NCI-H146 (cell line): ENCODE data around the gene CARD18.
"Not testable (repeated sequence)": the region's sequence is repeated elsewhere in the genome, so short reads cannot be mapped to it uniquely, and the experiment has no call there.

Experiments
- DNase-seq: peaks from one replicate; lab custom pipeline; 2025; lab: John Stamatoyannopoulos, UW

CARD18 gene

GRCh38 chr11:105132716-105133511 is 6.7 kb downstream of the CARD18 start:
- DNase-seq = no peak

DNA sequence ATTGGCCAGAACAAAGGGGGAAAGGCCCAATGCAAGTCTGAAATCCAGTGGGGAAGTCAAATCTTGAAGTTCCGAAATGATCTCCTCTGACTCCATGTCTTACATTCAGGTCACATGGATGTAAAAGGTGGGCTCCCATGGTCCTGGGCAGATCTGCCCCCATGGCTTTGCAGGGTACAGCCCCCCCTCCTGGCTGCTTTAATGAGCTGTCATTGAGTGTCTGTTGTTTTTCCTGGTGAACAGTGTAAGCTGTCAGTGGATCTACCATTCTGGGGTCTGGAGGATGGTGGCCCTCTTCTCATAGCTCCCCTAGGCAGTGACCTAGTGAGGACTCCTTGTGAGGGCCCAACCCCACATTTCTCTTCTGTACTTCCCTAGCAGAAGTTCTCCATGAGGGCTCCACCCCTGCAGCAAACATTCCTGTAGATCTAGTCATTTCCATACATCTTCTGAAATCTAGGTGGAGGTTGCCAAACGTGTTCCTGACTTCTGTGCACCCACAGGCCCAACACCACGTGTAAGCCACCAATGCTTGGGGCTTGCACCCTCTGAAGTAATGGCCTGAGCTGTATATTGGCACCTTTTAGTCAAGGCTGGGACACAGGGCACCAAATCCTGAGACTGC is 9.3 kb downstream of the CARD18 start:
- no peak for DNase-seq

DNA sequence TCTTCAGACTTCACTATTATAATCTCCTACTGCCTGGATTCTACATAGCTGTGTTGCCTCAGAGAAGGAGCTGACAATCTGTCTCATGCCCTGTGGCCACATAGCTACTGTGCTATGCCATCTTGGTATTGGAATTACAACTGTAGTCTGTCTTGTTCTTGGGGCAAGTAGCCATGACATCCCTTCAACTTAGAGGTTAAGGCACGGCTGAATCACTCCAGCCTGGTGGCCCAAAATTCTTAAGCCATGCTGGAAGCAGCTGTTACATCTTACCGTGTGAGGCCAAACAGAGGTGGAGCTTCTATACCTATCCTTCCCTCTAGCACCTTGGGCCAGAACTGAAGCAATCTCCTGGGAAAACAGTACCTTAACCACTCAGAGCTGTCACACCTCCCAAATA is 14.8 kb downstream of the CARD18 start:
- no peak for DNase-seq

- no peak for DNase-seq
Observed at GRCh38 chr11:105111145-105111944, 28.2 kb downstream of the CARD18 start.

- no peak for DNase-seq
Observed at GRCh38 chr11:105110688-105111030, 28.9 kb downstream of the CARD18 start.

- DNase-seq = no peak
Observed at GRCh38 chr11:105109855-105110687, 29.5 kb downstream of the CARD18 start.

DNA sequence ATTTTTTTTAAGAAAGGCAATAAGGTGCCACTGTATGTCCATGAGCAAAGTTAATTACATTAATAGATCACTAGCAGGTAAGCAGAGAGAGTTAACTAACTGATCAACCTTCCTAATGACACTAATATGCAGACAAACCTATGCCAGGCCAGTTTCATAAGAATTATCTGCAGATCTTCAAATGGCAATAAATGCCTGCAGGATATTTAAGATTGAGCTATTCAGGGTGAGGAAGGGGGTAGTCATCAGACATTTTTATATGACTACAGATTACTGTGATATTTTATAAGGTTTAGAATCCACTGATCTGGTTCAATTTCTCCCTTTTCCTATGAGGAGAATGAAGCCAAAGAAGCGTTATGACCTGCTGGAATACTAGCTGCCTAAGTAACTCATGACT is 30.2 kb downstream of the CARD18 start:
- no peak for DNase-seq

- DNase-seq = no peak
Observed at GRCh38 chr11:105108247-105108646, 31.3 kb downstream of the CARD18 start.

GRCh38 chr11:105107226-105107825 is 32.2 kb downstream of the CARD18 start:
- not testable (repeated sequence) for DNase-seq

DNA sequence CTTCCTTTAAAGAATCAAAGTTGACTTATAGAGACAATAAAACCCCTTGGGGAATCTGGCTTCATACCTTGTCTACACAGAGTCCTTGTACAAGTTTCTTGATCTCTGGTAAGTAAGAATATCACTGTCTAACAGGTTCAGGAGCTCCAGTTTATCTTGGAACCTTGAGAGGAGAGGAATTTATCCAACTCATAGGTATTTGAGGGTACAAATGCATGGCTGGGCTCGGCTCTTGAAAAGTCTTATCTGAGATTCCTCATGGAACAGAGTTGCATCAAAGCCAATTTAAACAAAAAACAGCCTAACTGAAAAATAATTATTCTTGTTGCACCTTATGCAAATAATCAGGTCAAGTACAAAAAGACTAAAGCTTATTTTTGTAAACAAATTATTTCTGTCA is 33.4 kb downstream of the CARD18 start:
- DNase-seq = no peak

- no peak for DNase-seq
Observed at GRCh38 chr11:105104292-105104691, 35.3 kb downstream of the CARD18 start.

- no peak for DNase-seq
Observed at GRCh38 chr11:105103336-105103735, 36.2 kb downstream of the CARD18 start.

- DNase-seq = not testable (repeated sequence)
Observed at GRCh38 chr11:105102079-105102581, 37.4 kb downstream of the CARD18 start.

DNA sequence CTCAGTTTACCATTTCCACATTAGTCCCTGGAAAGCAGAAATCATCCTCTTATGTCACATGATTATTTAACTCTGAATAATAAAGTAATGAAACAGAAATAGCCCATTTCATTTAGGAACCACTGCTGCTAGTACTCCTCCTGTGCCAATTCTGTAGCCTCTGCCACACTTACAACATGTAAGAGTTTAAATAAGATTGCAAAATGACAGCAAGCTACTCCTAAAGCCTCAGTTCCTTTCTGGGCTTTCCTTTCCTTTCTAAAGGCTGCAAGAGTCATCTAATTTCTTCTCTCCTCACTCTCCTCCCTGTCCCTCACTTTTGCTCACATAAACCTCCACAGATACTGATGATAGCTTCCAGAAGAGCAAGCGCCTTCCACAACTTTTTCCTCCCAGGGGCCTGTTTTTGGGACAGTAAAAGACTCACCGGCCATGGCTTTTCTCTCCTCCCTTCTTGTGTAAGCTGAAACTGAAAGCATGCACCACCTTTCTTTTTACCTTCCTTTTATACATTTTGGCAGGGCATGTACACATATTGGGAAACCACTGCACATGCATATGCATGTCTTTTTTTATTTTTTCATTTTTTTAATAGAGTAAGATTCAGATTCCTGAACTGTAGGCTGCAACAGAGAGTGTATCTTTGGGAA is 38.5 kb downstream of the CARD18 start:
- no peak for DNase-seq

DNA sequence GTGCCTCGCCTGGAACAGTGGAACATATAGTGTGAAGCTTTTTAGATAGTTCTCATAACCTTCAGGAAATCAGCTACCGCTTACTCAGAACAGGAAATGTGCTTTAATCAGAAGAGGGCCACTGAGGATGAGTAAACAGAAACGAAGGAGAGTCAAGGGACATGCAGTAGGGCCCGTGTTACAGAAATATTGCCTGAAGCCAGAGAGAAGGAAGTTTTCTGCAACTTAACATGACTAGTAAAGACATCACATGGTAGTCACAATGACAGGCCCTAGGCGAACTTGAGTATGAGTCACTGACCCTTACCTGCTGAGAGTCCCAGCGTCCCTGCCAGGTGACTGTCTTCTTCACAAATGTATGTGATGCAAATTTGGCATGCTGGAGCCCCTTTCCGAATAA is 39.4 kb downstream of the CARD18 start:
- DNase-seq = no peak

DNA sequence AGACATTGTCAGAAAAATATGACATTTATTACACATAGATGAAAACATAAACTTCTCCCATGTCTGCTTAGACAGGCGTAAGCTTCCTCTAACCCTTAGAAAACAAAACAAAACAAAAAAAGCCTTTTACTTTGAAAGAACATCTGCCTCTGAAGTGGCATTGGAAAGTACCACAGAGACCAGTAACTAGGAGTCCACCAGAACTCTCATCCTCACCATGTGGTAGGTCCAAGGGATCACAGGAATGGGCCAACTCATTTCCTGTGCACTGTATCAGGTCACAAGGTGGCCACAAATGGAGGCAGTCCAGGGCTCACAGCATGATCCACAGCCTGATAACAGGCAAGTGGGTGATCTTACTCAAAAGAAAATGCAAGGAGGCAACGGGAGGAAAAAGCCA is 40.0 kb downstream of the CARD18 start:
- not testable (repeated sequence) for DNase-seq

DNA sequence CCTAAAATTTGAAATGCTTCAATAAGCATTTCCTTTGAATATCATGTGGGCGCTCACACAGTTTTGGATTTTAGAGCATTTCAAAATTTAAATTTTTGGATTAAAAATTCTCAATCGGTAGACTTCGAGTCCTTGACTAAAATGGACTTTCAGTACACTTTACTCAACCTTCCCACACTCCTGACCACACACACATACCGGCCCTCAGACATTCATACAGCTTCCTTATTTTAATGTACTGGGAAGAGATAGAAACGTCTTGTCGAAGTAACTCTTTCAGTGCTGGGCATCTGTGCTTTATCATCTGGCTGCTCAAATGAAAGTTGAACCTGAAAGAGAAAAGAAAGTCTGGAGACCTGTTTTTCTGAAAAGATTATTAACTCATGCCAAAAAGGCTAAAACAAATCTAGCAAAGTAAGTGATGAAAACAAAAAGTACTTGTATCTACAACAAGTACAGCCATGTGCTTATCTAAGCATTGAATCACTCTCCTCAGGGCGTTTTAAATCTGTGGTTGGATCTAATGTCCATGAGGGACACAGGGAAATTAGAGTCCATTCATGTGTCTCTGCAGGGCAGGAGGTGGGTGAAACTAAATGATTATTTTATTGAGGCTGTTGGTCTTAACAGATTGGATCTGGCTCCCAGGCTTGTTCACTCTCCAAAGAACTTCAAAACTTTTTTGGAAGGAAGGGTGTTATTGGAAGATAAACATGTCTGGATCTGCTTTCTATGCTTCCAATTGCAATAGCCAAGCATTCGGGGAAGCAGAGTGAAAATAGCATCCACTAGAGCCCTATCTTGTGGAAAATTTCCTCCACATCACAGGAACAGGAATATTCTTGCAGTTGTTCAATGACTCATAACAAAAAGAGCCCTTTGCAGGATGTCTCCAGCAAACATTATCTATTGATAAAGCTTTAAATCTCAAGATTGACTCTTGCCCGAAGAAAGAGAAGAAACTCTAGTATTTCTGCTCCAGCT is 47.0 kb downstream of the CARD18 start:
- DNase-seq = no peak
